ENCODE data around the gene MICB. TPM values are rescaled to one million over a fixed set of nuclear protein-coding genes. Genes with fewer than 3 reads are reported as not detected.

MICB gene
- total RNA-seq, 1 experiment from 2014 or later, result 21.7 TPM

Other genes with a start within 250 kb of the MICB start
- gene HLA-C, start 226.1 kb upstream of the MICB start, total RNA-seq (2021; ENCODE audit: unreplicated experiment), result 333 TPM
- gene HLA-B, start 141.0 kb upstream of the MICB start, total RNA-seq (2021; ENCODE audit: unreplicated experiment), result 381 TPM
- 24.1 TPM for gene MICA, start 94.5 kb upstream of the MICB start, total RNA-seq (2021; ENCODE audit: unreplicated experiment)
- not detected for gene MCCD1, start 30.8 kb downstream of the MICB start, total RNA-seq (2021; ENCODE audit: unreplicated experiment)
- 545 TPM for gene DDX39B, start 43.9 kb downstream of the MICB start, total RNA-seq (2021; ENCODE audit: unreplicated experiment)
- 1.8 TPM for gene ATP6V1G2, start 48.5 kb downstream of the MICB start, total RNA-seq (2021; ENCODE audit: unreplicated experiment)
- 26.6 TPM for gene NFKBIL1, start 49.5 kb downstream of the MICB start, total RNA-seq (2021; ENCODE audit: unreplicated experiment)
- gene LTA, start 74.1 kb downstream of the MICB start, total RNA-seq (2021; ENCODE audit: unreplicated experiment), result 1.1 TPM
- gene TNF, start 77.4 kb downstream of the MICB start, total RNA-seq (2021; ENCODE audit: unreplicated experiment), result 0.59 TPM
- gene LTB, start 84.3 kb downstream of the MICB start, total RNA-seq (2021; ENCODE audit: unreplicated experiment), result 0.64 TPM
- gene LST1, start 88.1 kb downstream of the MICB start, total RNA-seq (2021; ENCODE audit: unreplicated experiment), result 0.69 TPM
- gene NCR3, start 94.9 kb downstream of the MICB start, total RNA-seq (2021; ENCODE audit: unreplicated experiment), result not detected
- not detected for gene AIF1, start 117.1 kb downstream of the MICB start, total RNA-seq (2021; ENCODE audit: unreplicated experiment)
- gene PRRC2A, start 122.6 kb downstream of the MICB start, total RNA-seq (2021; ENCODE audit: unreplicated experiment), result 250 TPM
- 368 TPM for gene BAG6, start 154.5 kb downstream of the MICB start, total RNA-seq (2021; ENCODE audit: unreplicated experiment)
- 2.2 TPM for gene APOM, start 157.7 kb downstream of the MICB start, total RNA-seq (2021; ENCODE audit: unreplicated experiment)
- 13.4 TPM for gene C6orf47, start 162.6 kb downstream of the MICB start, total RNA-seq (2021; ENCODE audit: unreplicated experiment)
- gene GPANK1, start 166.9 kb downstream of the MICB start, total RNA-seq (2021; ENCODE audit: unreplicated experiment), result 14.8 TPM
- gene CSNK2B, start 167.9 kb downstream of the MICB start, total RNA-seq (2021; ENCODE audit: unreplicated experiment), result 210 TPM
- gene LY6G5B, start 171.8 kb downstream of the MICB start, total RNA-seq (2021; ENCODE audit: unreplicated experiment), result 15.4 TPM
- 1.7 TPM for gene LY6G5C, start 182.9 kb downstream of the MICB start, total RNA-seq (2021; ENCODE audit: unreplicated experiment)
- 32.4 TPM for gene ABHD16A, start 205.2 kb downstream of the MICB start, total RNA-seq (2021; ENCODE audit: unreplicated experiment)
- gene LY6G6F, start 208.7 kb downstream of the MICB start, total RNA-seq (2021; ENCODE audit: unreplicated experiment), result not detected
- gene LY6G6D, start 217.2 kb downstream of the MICB start, total RNA-seq (2021; ENCODE audit: unreplicated experiment), result not detected
- gene LY6G6C, start 223.6 kb downstream of the MICB start, total RNA-seq (2021; ENCODE audit: unreplicated experiment), result 0.54 TPM
- 0.42 TPM for gene MPIG6B, start 225.2 kb downstream of the MICB start, total RNA-seq (2021; ENCODE audit: unreplicated experiment)
- 43.4 TPM for gene DDAH2, start 231.2 kb downstream of the MICB start, total RNA-seq (2021; ENCODE audit: unreplicated experiment)
- gene CLIC1, start 238.4 kb downstream of the MICB start, total RNA-seq (2021; ENCODE audit: unreplicated experiment), result 432 TPM
- gene MSH5, start 241.9 kb downstream of the MICB start, total RNA-seq (2021; ENCODE audit: unreplicated experiment), result 90.4 TPM

All from HCT116 (cell line).